Nephron (organoid): ENCODE results near the gene CPXM2.

Experiments used
- H3K27ac Mint-ChIP-seq, 3 experiments: 2 replicates each; pipeline ENCODE4 v1.8.0; 2020; ENCODE audit warnings: mixed read lengths in 3 of 3, mild to moderate bottlenecking in 2 of 3, moderate library complexity in 1 of 3
- H3K27me3 Mint-ChIP-seq: 2 replicates; pipeline ENCODE4 v1.8.0; 2021; ENCODE audit warnings: low read depth, mild to moderate bottlenecking, moderate library complexity, mixed read lengths
- H3K36me3 Mint-ChIP-seq: 2 replicates; pipeline ENCODE4 v1.8.0; 2020; ENCODE audit warnings: low read depth, mixed read lengths
- H3K4me1 Mint-ChIP-seq: 2 replicates; pipeline ENCODE4 v1.8.0; 2020; ENCODE audit warnings: mixed read lengths
- H3K4me3 Mint-ChIP-seq, 3 experiments: 2 replicates each; pipeline ENCODE4 v1.8.0; 2020; ENCODE audit warnings: mild to moderate bottlenecking in 3 of 3, mixed read lengths in 3 of 3, moderate library complexity in 2 of 3
- H3K9me3 Mint-ChIP-seq: 2 replicates; pipeline ENCODE4 v1.8.0; 2020; ENCODE audit warnings: mixed read lengths
- CTCF ChIP-seq, 3 experiments: fragments of 200-600 bp; sonication (generic); IDR thresholded peaks; one replicate each; pipeline ENCODE4 v1.5.0; 2021; ENCODE audit warnings: antibody characterized with exemption in 3 of 3; ENCODE audit not compliant: unreplicated experiment in 3 of 3

Gene CPXM2

GRCh38 chr10:123729523-123729922 lies 162.1 kb downstream of the CPXM2 start:
- H3K36me3 Mint-ChIP-seq = no peaks in the 10 kb centered on the region
- peaks cover 31% of the 10 kb centered on the region for H3K27me3 Mint-ChIP-seq
- H3K27ac Mint-ChIP-seq = no peak overlapping the region
- TF ChIP-seq CTCF (IDR thresholded peaks at IDR 0.05; ENCODE audit: unreplicated experiment in 3 of 3) = no peak
- H3K4me3 Mint-ChIP-seq = no peak overlapping the region
- peaks cover 7% of the 10 kb centered on the region for H3K9me3 Mint-ChIP-seq
- H3K4me1 Mint-ChIP-seq = no peaks in the 10 kb centered on the region

- H3K27me3 Mint-ChIP-seq = peaks cover 39% of the 10 kb centered on the region
- H3K9me3 Mint-ChIP-seq = no peaks in the 10 kb centered on the region
- no peaks in the 10 kb centered on the region for H3K4me1 Mint-ChIP-seq
- TF ChIP-seq CTCF (IDR thresholded peaks at IDR 0.05; ENCODE audit: unreplicated experiment in 3 of 3) = no peak
- H3K4me3 Mint-ChIP-seq = no peak overlapping the region
- H3K27ac Mint-ChIP-seq = no peak overlapping the region
- H3K36me3 Mint-ChIP-seq = no peaks in the 10 kb centered on the region
Measured at GRCh38 chr10:123726836-123727235, 164.8 kb downstream of the CPXM2 start.

GRCh38 chr10:123726381-123726780 lies 165.2 kb downstream of the CPXM2 start:
- H3K9me3 Mint-ChIP-seq = no peaks in the 10 kb centered on the region
- no peak overlapping the region for H3K27ac Mint-ChIP-seq
- no peaks in the 10 kb centered on the region for H3K4me1 Mint-ChIP-seq
- no peaks in the 10 kb centered on the region for H3K36me3 Mint-ChIP-seq
- H3K4me3 Mint-ChIP-seq = no peak overlapping the region
- H3K27me3 Mint-ChIP-seq = peaks cover 43% of the 10 kb centered on the region
- TF ChIP-seq CTCF (IDR thresholded peaks at IDR 0.05; ENCODE audit: unreplicated experiment in 3 of 3) = no peak

- Mint-ChIP-seq H3K36me3 (no peaks in the 10 kb centered on the region), H3K4me1 (no peaks in the 10 kb centered on the region), H3K9me3 (no peaks in the 10 kb centered on the region), H3K27ac (no peak overlapping the region), H3K27me3 (peaks cover 42% of the 10 kb centered on the region), H3K4me3 (no peak overlapping the region)
- no peak for TF ChIP-seq CTCF (IDR thresholded peaks at IDR 0.05; ENCODE audit: unreplicated experiment in 3 of 3)
Measured at GRCh38 chr10:123724747-123725146, 166.9 kb downstream of the CPXM2 start.

GRCh38 chr10:123722351-123722750 lies 169.3 kb downstream of the CPXM2 start:
- no peak for TF ChIP-seq CTCF (IDR thresholded peaks at IDR 0.05; ENCODE audit: unreplicated experiment in 3 of 3)
- H3K27ac Mint-ChIP-seq = no peak overlapping the region
- no peaks in the 10 kb centered on the region for H3K4me1 Mint-ChIP-seq
- H3K4me3 Mint-ChIP-seq = no peak overlapping the region
- peaks cover 2% of the 10 kb centered on the region for H3K9me3 Mint-ChIP-seq
- H3K27me3 Mint-ChIP-seq = peaks cover 41% of the 10 kb centered on the region
- no peaks in the 10 kb centered on the region for H3K36me3 Mint-ChIP-seq

- Mint-ChIP-seq H3K36me3 (no peaks in the 10 kb centered on the region), H3K27me3 (peaks cover 45% of the 10 kb centered on the region), H3K9me3 (peaks cover 2% of the 10 kb centered on the region), H3K4me3 (no peak overlapping the region), H3K27ac (no peak overlapping the region), H3K4me1 (no peaks in the 10 kb centered on the region)
- TF ChIP-seq CTCF (IDR thresholded peaks at IDR 0.05; ENCODE audit: unreplicated experiment in 3 of 3) = no peak
Measured at GRCh38 chr10:123721441-123722049, 170.1 kb downstream of the CPXM2 start.
